GM18870 (cell line): Measurements from ENCODE around the gene ITGA1.
A peak's percentile ranks its signal among the peaks of the same experiment; 100 is the strongest.
"Not testable (repeated sequence)": the region's sequence is repeated elsewhere in the genome, so short reads cannot be mapped to it uniquely, and the experiment has no call there.

Experiments used
- ATAC-seq: cut with Tn5 transposase; IDR thresholded peaks from one replicate; pipeline ENCODE4 v1.9.1; 2021; ENCODE audit warnings: moderate library complexity; ENCODE audit not compliant: unreplicated experiment

ITGA1 gene

DNA sequence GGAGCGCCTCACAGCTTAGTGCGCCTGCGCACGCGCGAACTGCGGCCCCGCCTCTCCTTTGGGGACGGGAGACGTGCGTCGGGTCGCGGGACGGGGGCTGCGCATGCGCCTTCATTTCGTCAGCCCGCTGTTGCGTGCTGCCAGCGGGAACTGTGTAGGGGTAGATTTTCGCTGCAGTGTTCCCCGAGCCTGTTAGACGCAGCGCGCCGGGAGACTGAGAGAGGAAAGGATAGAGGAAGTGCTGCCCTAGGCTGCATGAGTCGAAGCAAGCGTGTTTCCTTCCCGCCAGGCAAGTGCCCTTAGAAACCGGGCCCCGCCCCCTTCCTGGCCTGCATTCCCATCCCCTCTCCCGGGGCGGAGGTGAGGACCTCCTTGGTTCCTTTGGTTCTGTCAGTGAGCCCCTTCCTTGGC, 12.3 kb downstream of the ITGA1 start:
- peak; percentile 83 for ATAC-seq

- peak; percentile 22 for ATAC-seq
Measured at GRCh38 chr5:52800394-52801213, 12.9 kb downstream of the ITGA1 start.

GRCh38 chr5:52801329-52801728, 13.6 kb downstream of the ITGA1 start:
- ATAC-seq, result no peak

DNA sequence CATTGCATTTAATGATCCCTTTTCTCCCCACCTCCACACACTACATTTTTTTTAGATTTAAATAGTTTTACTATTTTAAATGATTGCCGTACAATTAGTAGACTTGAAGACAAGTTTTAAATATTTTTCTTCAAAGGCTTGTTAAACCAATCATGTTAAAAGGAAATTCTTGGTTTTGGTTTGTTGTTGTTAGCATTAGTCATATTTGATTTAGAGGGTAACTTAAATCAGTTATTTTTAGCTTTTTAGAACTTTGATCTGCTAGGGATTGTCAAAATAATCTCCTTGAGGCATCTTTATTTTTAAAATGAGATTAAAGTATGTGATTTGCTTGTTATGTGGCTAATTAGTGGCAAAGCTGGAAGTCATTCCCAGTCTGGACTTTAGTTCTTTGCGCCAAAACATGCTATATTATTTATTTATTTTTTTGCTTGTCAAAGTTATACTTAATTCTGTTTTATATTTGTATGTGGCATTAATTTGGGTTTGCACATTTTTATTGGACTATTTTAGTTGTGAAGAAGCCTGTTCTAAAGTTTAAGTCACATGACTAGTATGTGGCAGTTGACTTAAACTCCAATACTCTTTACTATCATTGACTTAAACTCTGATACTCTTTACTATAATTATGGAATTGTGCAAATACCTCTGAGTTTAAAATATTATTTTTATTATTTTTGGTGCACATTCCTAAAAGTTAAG, 14.7 kb downstream of the ITGA1 start:
- no peak for ATAC-seq

- no peak for ATAC-seq
Measured at GRCh38 chr5:52802974-52803336, 15.2 kb downstream of the ITGA1 start.

- no peak for ATAC-seq
Measured at GRCh38 chr5:52804387-52804791, 16.7 kb downstream of the ITGA1 start.

GRCh38 chr5:52804981-52805380, 17.3 kb downstream of the ITGA1 start:
- no peak for ATAC-seq

GRCh38 chr5:52805615-52806014, 17.9 kb downstream of the ITGA1 start:
- no peak for ATAC-seq

DNA sequence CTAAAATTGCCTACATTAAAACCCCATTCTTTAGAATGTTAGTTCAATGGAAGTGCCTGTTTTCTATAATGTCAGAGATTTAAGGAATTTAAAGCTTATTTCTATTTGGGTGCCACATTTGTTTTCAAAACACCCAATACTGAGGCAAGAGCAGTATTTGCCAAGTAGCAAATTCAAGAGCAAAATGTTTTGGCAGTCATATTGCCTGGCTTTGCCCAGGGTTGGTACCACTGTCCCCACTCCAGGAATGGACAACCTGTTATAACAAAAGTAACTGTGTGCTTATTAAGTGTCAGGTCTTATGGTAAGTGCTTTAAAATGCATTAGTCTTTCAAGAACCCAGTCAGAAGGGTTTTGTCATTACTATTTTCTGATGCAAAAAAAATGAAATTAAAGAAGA, 19.3 kb downstream of the ITGA1 start:
- no peak for ATAC-seq

DNA sequence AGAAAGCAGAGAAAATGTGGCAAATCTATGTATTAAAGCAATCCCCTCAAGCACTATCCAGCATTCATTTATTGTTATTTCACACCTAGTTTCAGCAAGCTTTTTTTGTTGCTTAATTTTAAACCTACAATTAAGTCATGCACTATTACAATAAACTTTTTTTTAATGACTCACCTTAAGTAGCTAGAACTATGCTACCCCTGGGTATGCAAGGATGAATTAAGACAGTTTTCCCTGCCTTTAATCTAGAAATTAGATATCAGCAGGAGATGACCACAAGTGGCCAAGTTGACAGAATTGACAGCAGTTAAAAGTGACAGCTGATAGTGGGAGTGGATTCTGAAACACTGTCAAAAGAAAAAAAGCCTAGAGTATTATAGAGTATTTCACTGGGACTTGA, 20.0 kb downstream of the ITGA1 start:
- ATAC-seq, result no peak

DNA sequence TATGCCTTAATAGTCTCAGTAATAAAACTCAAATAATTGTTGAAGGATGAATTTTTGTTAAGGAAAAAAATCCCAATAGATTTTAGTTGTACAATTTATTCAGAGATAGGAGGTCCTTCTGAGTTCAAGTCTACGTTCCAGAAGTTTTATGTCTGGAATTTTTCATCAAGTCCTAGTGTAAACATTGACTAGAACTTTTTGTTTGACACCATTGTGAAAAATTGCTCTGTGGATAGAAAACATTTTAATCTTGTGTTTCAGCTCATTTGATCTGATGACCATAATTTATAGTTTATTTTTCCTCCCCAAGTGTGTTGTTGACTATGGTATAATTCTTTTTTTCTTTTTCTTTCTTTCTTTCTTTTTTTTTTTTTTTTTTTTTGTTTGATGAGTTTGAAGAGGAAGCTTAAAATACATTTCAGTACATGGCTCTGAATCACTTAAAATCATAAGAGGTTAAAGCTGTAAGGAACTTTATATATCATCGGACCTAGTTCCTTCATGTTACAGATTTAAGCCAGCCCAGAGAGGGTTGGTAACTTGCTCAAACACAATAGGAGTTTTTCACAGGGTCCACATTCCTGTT, 20.7 kb downstream of the ITGA1 start:
- no peak for ATAC-seq

DNA sequence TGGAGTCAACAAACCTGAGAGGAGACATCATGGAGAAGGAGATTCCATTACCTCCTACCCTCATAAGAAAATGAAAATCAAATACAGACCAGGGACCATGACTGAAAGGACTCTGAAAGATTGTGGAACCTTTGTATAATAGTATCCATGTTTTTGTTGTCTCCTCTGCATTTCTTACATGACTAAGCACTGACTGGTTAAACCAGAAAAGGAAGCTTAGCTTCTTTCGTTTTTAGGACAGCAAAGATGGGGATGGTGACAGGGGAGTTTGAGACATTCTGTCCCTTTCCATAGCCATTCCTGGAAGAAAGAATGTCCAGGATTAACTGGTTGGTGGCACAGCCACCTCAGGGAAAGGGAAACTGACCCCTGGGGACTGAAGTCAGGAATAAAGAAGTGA, 22.2 kb downstream of the ITGA1 start:
- peak; percentile 46 for ATAC-seq

GRCh38 chr5:52810426-52810825, 22.7 kb downstream of the ITGA1 start:
- no peak for ATAC-seq

DNA sequence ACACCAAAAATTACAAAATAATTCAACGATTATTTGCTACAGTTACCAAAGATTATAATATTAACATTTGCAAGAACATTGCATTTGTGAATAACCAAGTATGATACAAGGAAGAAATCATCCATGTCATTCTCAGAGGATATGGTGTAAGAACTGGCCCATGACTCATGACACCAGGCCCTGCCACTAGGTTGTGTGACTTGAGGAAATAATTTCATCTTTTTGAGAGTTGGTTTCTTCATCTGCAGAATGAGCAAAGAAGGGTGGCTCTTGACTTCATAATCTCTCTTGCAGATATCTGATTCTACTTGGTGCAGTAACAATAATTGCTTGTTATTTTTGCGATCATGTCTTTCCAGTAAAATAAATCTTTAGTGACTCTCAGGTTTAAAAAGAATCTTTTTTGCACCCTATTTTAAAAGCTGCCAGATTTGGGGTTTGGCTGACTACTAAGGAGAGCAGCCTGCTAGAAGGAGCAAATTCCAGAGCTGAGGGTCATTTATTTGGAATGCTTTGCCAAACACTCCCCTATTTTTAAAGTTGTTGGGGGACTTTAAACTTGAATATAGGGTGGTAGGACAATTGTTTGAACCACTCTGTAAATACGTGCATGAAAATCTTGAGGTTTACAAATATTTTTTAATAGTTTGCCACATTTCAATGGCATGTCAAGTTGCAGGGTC, 23.5 kb downstream of the ITGA1 start:
- no peak for ATAC-seq

DNA sequence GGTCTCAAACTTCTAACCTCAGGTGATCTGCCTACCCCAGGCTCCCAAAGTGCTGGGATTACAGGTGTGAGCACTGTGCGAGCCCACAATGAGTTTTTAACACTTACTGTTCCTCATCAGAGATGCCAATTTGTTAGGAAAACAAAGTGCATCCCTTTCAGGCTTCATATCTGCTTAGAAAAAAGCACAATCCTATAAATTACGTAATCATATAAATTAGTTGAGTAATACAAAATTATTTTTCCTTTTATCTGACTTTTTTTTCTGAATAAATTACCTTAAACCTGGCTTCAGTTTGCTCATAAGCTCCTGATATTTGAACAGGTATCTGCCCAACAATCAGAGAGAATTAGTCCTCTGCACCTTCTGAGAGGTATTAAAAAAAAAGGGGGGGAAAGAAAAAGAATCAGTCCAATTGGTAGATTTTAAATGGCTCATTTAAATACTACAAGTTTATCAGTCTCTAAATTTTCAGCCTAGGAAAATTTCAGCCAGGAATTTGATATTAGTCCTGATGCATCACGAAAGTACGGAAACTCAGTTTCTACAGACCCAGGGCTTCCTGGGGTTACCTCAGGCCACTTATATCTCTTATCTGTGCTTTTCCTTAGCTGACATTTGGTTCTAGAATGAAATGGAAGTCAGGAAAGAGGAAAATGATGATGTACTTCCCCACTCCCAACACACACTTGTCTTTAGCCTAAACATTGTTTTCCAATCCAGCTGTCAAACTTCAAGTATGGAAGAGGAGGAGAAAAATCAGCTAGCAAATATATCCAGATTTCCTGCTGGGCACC, 26.8 kb downstream of the ITGA1 start:
- ATAC-seq, result no peak

DNA sequence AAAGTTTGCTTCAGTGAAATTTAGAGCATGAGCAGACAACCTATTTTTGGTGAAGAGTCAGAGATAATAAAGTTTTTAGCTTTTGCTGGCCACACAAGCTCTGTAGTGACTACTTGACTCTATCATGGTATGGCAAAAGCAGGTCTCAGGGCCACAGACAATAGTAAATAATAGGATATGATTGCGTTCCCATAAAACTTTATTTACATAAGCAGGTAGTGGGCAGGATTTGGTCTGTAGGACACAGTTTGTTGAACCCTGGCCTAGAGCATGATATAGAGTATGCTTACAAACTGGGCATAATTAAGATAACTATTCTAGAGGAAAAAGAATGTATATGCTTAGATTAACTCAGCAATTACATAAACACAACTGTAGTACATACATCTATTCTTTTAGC, 30.1 kb downstream of the ITGA1 start:
- ATAC-seq, result no peak

- ATAC-seq, result no peak
Measured at GRCh38 chr5:52818360-52818759, 30.6 kb downstream of the ITGA1 start.

- not testable (repeated sequence) for ATAC-seq
Measured at GRCh38 chr5:52818807-52819206, 31.1 kb downstream of the ITGA1 start.

- ATAC-seq, result no peak
Measured at GRCh38 chr5:52821901-52822300, 34.2 kb downstream of the ITGA1 start.

- ATAC-seq, result no peak
Measured at GRCh38 chr5:52822437-52822836, 34.7 kb downstream of the ITGA1 start.

- no peak for ATAC-seq
Measured at GRCh38 chr5:52824827-52825226, 37.1 kb downstream of the ITGA1 start.
